ENCODE measurements around the gene SERPINA1.

GRCh38 chr14:94404561-94404960 lies 16.2 kb upstream of the SERPINA1 start:
- no peak for TF ChIP-seq TAF1 (IDR thresholded peaks at IDR 0.05; ENCODE audit: borderline replicate concordance, insufficient read depth, low read length)
- no peak for TF ChIP-seq POLR2AphosphoS5 (IDR thresholded peaks at IDR 0.05; ENCODE audit: low read depth, low read length)
- TF ChIP-seq REST (IDR thresholded peaks at IDR 0.05; ENCODE audit: insufficient read depth in 1 of 2, low read depth in 2 of 2, low read length in 2 of 2) = no peak

All from PFSK-1 (cell line).